A673 (cell line): ENCODE results near the gene CAMTA2. TPM values are rescaled to one million over a fixed set of nuclear protein-coding genes. Genes with fewer than 3 reads are reported as not detected.

ENCODE experiments used
- BruUV-seq: library from RNA; stranded (reverse); fragments of 400-500 nt; replicated peaks from 2 replicates; lab custom pipeline; 2021; lab: Mats Ljungman, UMichigan
- CTCF ChIA-PET: fragments of 300-600 bp; sonication (Branson Sonifier 250); formaldehyde crosslinking; loops from one replicate; lab custom pipeline; 2022; ENCODE audit warnings: antibody characterized with exemption; lab: Charles Lee
- POLR2A ChIA-PET: fragments of 300-600 bp; sonication (Branson Sonifier 250); formaldehyde crosslinking; loops from one replicate; lab custom pipeline; 2022; ENCODE audit warnings: antibody characterized with exemption; ENCODE audit not compliant: low non-redundant PET; lab: Charles Lee
- DNase-seq: peaks from one replicate; pipeline ENCODE4 v3.0.0-alpha.2; 2015; ENCODE audit warnings: low spot score
- H3K27ac ChIP-seq: fragments of 200-600 bp; sonication (generic); 2 replicates; pipeline ENCODE4 v1.5.1; 2016; ENCODE audit warnings: mixed run types, low read depth, mild to moderate bottlenecking, mixed read lengths, antibody characterized with exemption, low read length; ENCODE audit not compliant: poor library complexity, severe bottlenecking
- H3K27me3 ChIP-seq: fragments of 200-600 bp; sonication (generic); replicated peaks from 2 replicates; pipeline ENCODE4 v1.6.1; 2017; ENCODE audit warnings: mixed run types, low read depth, mild to moderate bottlenecking, mixed read lengths, antibody characterized with exemption, low read length; ENCODE audit not compliant: insufficient read depth, poor library complexity
- H3K36me3 ChIP-seq: fragments of 200-600 bp; sonication (generic); 2 replicates; pipeline ENCODE4 v1.6.1; 2016; ENCODE audit warnings: mixed run types, mild to moderate bottlenecking, mixed read lengths, antibody characterized with exemption, low read length; ENCODE audit not compliant: insufficient read depth, poor library complexity, severe bottlenecking
- H3K4me1 ChIP-seq: fragments of 200-600 bp; sonication (generic); 2 replicates; pipeline ENCODE4 v1.6.1; 2017; ENCODE audit warnings: mixed run types, mild to moderate bottlenecking, mixed read lengths, antibody characterized with exemption, low read length; ENCODE audit not compliant: insufficient read depth, poor library complexity, severe bottlenecking
- H3K4me3 ChIP-seq: fragments of 200-600 bp; sonication (generic); 2 replicates; pipeline ENCODE4 v1.5.1; 2016; ENCODE audit warnings: low read depth, mixed run types, mild to moderate bottlenecking, mixed read lengths, low read length; ENCODE audit not compliant: poor library complexity, severe bottlenecking
- H3K9me3 ChIP-seq: fragments of 200-600 bp; sonication (generic); 2 replicates; pipeline ENCODE4 v1.6.1; 2016; ENCODE audit warnings: mixed run types, low read depth, mild to moderate bottlenecking, mixed read lengths, antibody characterized with exemption, low read length; ENCODE audit not compliant: poor library complexity, severe bottlenecking
- EZH2 ChIP-seq: fragments of 200-600 bp; sonication (generic); IDR thresholded peaks from 2 replicates; pipeline ENCODE4 v1.6.1; 2017; ENCODE audit warnings: borderline replicate concordance, low read depth, mild to moderate bottlenecking, mixed read lengths, antibody characterized with exemption, low read length; ENCODE audit not compliant: poor library complexity, severe bottlenecking
- intact Hi-C: fragments of 100-400 bp; cut with micrococcal nuclease; formaldehyde crosslinking; loops from one replicate; pipeline ENCODE4 v1.10.0; 2022; ENCODE audit not compliant: unreplicated experiment
- microRNA-seq: library from miRNA; unstranded; fragments of <30 nt; microRNA quantifications from one replicate; pipeline ENCODE4 v1.2.0, GENCODE V29; 2021
- total RNA-seq: library from RNA; stranded (reverse); gene quantifications from 2 replicates; pipeline ENCODE4 v1.2.3, GENCODE V29; 2021
- TF ChIP-seq, protein P1 (sequence below): fragments of 300-800, 200-600 bp; sonication (generic); conservative IDR thresholded peaks from 2 replicates; pipeline ENCODE4 v1.5.1; 2017; ENCODE audit warnings: low read depth, mild to moderate bottlenecking, antibody characterized with exemption, low read length, moderate library complexity, mixed read lengths

CAMTA2 gene
- total RNA-seq, 1 experiment from 2014 or later: 16.3 TPM

DNA sequence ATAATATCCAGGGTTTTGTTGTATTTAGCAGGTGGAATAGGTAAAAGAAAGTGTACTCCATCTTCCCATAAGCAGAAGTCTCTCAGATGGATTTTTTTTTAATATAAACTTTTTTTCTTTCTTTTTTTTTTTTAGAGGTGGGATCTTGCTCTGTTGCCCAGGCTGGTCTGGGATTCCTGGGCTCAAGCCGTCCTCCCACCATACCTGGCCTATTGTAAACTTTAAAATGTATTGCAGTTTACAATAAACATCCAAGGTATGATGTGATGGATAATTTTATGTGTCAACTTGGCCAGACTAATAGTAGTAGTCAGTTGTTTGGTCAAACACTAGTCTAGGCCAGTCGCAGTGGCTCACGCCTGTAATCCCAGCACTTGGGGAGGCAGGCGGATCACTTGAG lies 66.2 kb downstream of the CAMTA2 start:
- ChIA-PET POLR2A (no interaction called here), CTCF (no interaction called here)
- DNase-seq: no peak
- BruUV-seq: no TSS peak
- Histone ChIP-seq H3K4me3 (no peak overlapping the region), H3K9me3 (no peaks in the 10 kb centered on the region), H3K27ac (no peak overlapping the region), H3K36me3 (no peaks in the 10 kb centered on the region), H3K4me1 (no peaks in the 10 kb centered on the region), H3K27me3 (no peaks in the 10 kb centered on the region)
- no peak for TF ChIP-seq EZH2
- TF ChIP-seq, protein P1, sequence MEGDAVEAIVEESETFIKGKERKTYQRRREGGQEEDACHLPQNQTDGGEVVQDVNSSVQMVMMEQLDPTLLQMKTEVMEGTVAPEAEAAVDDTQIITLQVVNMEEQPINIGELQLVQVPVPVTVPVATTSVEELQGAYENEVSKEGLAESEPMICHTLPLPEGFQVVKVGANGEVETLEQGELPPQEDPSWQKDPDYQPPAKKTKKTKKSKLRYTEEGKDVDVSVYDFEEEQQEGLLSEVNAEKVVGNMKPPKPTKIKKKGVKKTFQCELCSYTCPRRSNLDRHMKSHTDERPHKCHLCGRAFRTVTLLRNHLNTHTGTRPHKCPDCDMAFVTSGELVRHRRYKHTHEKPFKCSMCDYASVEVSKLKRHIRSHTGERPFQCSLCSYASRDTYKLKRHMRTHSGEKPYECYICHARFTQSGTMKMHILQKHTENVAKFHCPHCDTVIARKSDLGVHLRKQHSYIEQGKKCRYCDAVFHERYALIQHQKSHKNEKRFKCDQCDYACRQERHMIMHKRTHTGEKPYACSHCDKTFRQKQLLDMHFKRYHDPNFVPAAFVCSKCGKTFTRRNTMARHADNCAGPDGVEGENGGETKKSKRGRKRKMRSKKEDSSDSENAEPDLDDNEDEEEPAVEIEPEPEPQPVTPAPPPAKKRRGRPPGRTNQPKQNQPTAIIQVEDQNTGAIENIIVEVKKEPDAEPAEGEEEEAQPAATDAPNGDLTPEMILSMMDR: no peak
- intact Hi-C loops: no loop called here

- Histone ChIP-seq H3K4me1 (no peaks in the 10 kb centered on the region), H3K9me3 (no peaks in the 10 kb centered on the region), H3K36me3 (no peaks in the 10 kb centered on the region), H3K4me3 (no peak overlapping the region), H3K27me3 (no peaks in the 10 kb centered on the region), H3K27ac (no peak overlapping the region)
- intact Hi-C loops: no loop called here
- CTCF ChIA-PET: no interaction called here
- POLR2A ChIA-PET: no interaction called here
- no peak for DNase-seq
- TF ChIP-seq, protein P1: no peak
- TF ChIP-seq EZH2: no peak
- BruUV-seq: no TSS peak
These were observed 67.0 kb downstream of the CAMTA2 start for GRCh38 chr17:4920351-4921048.

- POLR2A ChIA-PET: no interaction called here
- no peaks in the 10 kb centered on the region for H3K27me3 ChIP-seq
- no peaks in the 10 kb centered on the region for H3K9me3 ChIP-seq
- BruUV-seq: no TSS peak
- H3K4me3 ChIP-seq: no peak overlapping the region
- H3K27ac ChIP-seq: no peak overlapping the region
- CTCF ChIA-PET: no interaction called here
- no peaks in the 10 kb centered on the region for H3K36me3 ChIP-seq
- H3K4me1 ChIP-seq: no peaks in the 10 kb centered on the region
- no peak for TF ChIP-seq EZH2
- TF ChIP-seq, protein P1: no peak
- intact Hi-C loops: no loop called here
- no peak for DNase-seq
These were observed 67.9 kb downstream of the CAMTA2 start for GRCh38 chr17:4919511-4920047.

Small RNA genes within 50 kb of the gene (microRNA-seq; reads per million reads assigned to microRNA genes)
- gene MIR6864 (not detected), gene MIR6865 (not detected)

Other genes with a start within 250 kb of the CAMTA2 start
- 0.17 and 0.37 TPM in 2 replicates for gene ZMYND15, start 247.8 kb downstream of the CAMTA2 start, total RNA-seq
- gene CXCL16, start 247.7 kb downstream of the CAMTA2 start, total RNA-seq: 4.0 and 6.0 TPM in 2 replicates
- not detected in 2 replicates for gene TM4SF5, start 215.8 kb downstream of the CAMTA2 start, total RNA-seq
- 28.6 and 39.7 TPM in 2 replicates for gene VMO1, start 201.3 kb downstream of the CAMTA2 start, total RNA-seq
- not detected in 2 replicates for gene GLTPD2, start 198.7 kb downstream of the CAMTA2 start, total RNA-seq
- gene PSMB6, start 191.5 kb downstream of the CAMTA2 start, total RNA-seq: 332 and 371 TPM in 2 replicates
- 20.1 and 31.7 TPM in 2 replicates for gene PLD2, start 180.5 kb downstream of the CAMTA2 start, total RNA-seq
- 67.7 and 72.1 TPM in 2 replicates for gene MINK1, start 154.3 kb downstream of the CAMTA2 start, total RNA-seq
- gene C17orf107, start 88.1 kb downstream of the CAMTA2 start, total RNA-seq: 2.7 and 4.8 TPM in 2 replicates
- gene CHRNE, start 84.6 kb downstream of the CAMTA2 start, total RNA-seq: 0.21 and 0.79 TPM in 2 replicates
- not detected in 2 replicates for gene GP1BA, start 55.4 kb downstream of the CAMTA2 start, total RNA-seq
- gene SLC25A11, start 47.6 kb downstream of the CAMTA2 start, total RNA-seq: 113 and 129 TPM in 2 replicates
- gene RNF167, start 47.4 kb downstream of the CAMTA2 start, total RNA-seq: 77.3 and 78.8 TPM in 2 replicates
- gene PFN1, start 39.1 kb downstream of the CAMTA2 start, total RNA-seq: 1,021 and 1,026 TPM in 2 replicates
- gene ENO3, start 36.6 kb downstream of the CAMTA2 start, total RNA-seq: 12.3 and 16.6 TPM in 2 replicates
- gene SPAG7, start 19.9 kb downstream of the CAMTA2 start, total RNA-seq: 74.8 and 88.9 TPM in 2 replicates
- gene INCA1, start 9.8 kb upstream of the CAMTA2 start, total RNA-seq: 0.62 and 0.72 TPM in 2 replicates
- gene KIF1C, start 10.3 kb upstream of the CAMTA2 start, total RNA-seq: 92.6 and 95.9 TPM in 2 replicates
- gene SLC52A1, start 47.8 kb upstream of the CAMTA2 start, total RNA-seq: not detected in 2 replicates
- gene ZFP3, start 90.8 kb upstream of the CAMTA2 start, total RNA-seq: 8.4 and 8.9 TPM in 2 replicates
- 28.1 and 31.6 TPM in 2 replicates for gene ZNF232, start 124.2 kb upstream of the CAMTA2 start, total RNA-seq
- 0.07 and 0.24 TPM in 2 replicates for gene USP6, start 128.4 kb upstream of the CAMTA2 start, total RNA-seq
- 20.7 and 21.9 TPM in 2 replicates for gene ZNF594, start 204.2 kb upstream of the CAMTA2 start, total RNA-seq
- gene SCIMP, start 247.2 kb upstream of the CAMTA2 start, total RNA-seq: not detected in 2 replicates